GM19035 (cell line): ENCODE data around the gene RRAGB.
"Not testable (repeated sequence)": the region's sequence is repeated elsewhere in the genome, so short reads cannot be mapped to it uniquely, and the experiment has no call there.

Experiments
- ATAC-seq: cut with Tn5 transposase; IDR thresholded peaks from one replicate; pipeline ENCODE4 v1.9.1; 2021; ENCODE audit not compliant: unreplicated experiment

The RRAGB gene, protein sequence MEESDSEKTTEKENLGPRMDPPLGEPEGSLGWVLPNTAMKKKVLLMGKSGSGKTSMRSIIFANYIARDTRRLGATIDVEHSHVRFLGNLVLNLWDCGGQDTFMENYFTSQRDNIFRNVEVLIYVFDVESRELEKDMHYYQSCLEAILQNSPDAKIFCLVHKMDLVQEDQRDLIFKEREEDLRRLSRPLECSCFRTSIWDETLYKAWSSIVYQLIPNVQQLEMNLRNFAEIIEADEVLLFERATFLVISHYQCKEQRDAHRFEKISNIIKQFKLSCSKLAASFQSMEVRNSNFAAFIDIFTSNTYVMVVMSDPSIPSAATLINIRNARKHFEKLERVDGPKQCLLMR

DNA sequence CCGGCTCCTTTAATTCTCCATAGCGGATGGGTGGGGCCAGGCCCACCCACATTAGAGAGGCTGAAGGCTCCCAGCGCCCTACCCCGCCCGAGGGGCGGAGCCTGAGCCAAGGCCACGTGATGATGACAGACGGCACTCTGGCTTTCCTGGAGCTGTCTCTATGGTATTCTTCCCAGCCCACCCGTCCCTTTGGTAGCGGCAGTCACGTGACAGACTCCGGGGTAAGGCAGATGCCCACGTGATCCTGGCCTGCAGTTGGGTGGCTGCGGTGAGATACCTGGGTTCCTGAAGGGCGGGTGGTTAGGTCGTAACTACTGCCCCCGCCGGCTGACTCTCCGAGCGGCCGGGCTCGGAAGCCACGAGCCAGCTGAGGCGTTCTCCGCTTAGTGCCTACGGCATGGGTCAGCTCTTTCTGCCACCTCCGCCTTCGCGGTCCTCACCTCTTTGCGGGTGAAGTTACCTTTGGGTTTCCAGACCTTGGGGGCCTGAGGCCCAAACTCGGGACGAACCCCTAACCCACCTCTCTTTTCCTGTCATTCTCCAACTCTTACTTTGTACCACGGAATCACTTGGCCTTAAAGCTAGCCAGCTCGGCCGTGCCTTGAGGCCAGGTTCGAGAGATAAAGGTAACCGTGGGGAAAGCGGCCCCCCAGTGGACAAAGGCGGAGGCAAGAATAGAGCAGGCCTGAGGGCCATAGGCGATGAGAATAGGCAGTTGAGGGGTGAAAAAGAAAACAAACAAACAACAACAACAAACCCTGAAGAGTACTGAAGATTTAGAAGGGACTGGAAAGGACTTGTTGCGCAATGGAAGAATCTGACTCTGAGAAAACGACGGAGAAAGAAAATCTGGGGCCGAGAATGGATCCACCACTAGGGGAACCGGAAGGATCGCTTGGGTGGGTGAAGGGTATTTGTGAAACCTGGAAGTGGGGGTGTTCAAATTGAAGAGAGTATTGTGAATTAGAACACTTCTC is at the start of gene RRAGB:
Gene RRAGB (plus strand): TSS at position 229 of the 977 bp plus-strand sequence. CDS start 579 bp downstream, at position 808.
- peak; percentile 90 for ATAC-seq

GRCh38 chrX:55668084-55668483 is 49.5 kb upstream of the RRAGB start:
- ATAC-seq = no peak

DNA sequence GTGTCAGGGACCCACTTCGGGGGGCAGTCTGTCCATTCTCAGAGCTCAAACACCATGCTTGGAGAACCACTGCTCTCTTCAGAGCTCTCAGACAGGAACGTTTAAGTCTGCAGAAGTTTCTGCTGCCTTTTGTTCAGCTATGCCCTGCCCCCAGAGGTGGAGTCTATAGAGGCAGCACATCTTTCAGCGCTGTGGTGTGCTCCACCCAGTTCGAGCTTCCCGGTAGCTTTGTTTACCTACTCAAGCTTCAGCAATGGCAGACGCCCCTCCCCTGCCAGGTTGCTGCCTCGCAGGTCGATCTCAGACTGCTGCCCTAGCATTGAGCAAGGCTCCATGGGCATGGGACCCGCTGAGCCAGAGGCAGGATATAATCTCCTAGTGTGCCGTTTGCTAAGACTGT is 29.0 kb upstream of the RRAGB start:
- not testable (repeated sequence) for ATAC-seq

DNA sequence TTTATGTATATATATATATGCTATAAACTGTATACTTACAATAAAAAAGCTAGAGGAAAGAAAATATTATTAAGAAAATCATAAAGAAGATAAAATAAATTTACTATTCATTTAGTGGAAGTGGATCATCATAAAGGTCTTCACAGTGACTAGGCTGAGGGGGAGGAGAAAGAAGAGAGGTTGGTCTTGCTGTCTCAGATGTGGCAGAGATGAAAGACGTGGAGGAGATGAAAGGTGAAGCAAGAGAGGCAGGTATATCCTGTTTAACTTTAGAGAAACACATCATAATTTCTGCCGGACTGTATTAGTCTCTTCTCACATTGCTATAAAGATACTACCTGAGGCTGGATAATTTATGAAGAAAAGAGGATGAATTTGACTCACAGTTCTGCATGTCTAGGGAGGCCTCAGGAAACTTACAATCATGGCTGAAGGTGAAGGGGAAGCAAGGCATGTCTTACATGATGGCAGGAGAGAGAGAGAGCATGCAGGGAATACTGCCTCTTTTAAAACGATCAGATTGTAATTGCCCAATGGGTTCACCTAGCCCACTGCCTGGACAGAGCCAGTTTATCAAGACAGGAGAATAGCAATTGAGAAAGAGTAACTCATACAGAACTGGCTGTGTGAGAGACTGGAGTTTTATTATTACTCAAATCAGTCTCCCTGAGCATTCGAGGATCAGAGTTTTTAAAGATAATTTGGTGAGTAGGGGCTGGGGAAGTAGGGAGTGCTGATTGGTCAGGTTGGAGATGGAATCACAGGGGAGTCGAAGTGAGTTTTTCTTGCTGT is 22.1 kb upstream of the RRAGB start:
- no peak for ATAC-seq

DNA sequence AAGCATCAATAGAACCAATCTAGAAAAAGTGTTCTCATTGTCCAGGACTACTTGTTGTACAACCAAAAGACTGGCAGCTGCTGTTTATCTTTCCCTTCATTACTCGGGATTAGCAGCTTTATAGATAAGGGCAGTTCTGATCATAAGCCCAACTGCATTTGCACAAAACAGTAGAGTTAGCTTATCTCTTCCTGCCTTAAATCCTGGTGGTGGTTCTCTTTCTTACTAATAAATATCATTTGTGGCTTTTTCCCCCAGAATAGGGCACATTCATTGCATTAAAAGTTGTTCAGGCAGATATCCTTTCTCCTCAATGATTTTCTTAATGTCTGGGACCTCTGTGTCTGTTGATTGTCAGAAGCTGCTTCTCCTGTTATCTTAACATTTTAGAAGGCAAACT is 20.2 kb upstream of the RRAGB start:
- ATAC-seq = no peak

GRCh38 chrX:55702671-55703070 is 14.9 kb upstream of the RRAGB start:
- ATAC-seq = no peak

- not testable (repeated sequence) for ATAC-seq
Observed at GRCh38 chrX:55703436-55703835, 14.1 kb upstream of the RRAGB start.

GRCh38 chrX:55705066-55705465 is 12.5 kb upstream of the RRAGB start:
- not testable (repeated sequence) for ATAC-seq

- ATAC-seq = no peak
Observed at GRCh38 chrX:55709735-55710134, 7.8 kb upstream of the RRAGB start.

- no peak for ATAC-seq
Observed at GRCh38 chrX:55710701-55711100, 6.8 kb upstream of the RRAGB start.

DNA sequence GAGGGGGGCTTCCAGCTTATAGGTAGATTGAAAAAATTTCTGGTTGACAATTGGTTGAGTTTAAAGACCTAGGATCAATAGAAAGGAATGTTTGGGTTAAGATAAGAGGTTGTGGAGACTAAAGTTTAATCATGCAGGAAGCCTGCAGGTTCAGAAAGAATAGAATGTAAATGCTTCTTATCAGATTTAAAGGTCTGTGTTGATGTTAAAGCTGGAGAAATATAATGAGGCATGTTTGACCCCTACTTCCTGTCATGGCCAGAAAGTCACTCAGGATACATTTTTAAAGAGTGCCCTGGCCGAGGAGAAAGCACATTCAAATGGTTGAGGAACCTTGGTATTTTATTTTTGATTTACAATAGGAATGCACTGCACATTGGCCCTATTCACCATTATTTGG is 3.9 kb upstream of the RRAGB start:
- no peak for ATAC-seq

GRCh38 chrX:55714161-55714560 is 3.4 kb upstream of the RRAGB start:
- ATAC-seq = no peak

- ATAC-seq = no peak
Observed at GRCh38 chrX:55715847-55716246, 1.7 kb upstream of the RRAGB start.

- ATAC-seq = no peak
Observed at GRCh38 chrX:55716937-55717336, 612 bp upstream of the RRAGB start.

DNA sequence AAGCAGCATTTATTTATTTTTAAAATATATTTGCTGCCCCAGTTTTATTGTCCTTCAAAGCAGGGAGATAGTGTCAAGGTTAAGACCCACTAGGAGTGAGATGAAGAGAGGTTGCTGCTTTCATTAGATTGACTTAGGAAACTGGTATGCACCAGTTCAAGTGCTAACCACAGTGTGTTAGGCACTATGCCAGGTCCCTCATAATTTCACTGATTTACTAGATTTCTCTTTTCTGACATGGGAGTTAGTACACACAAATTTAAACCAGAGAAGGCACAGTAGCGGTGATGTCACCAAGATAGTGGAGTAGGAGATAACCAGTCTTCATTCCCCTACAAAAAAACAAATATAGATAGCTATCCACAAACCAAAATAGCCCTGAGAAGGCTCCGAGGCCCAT is 14.3 kb downstream of the RRAGB start:
- no peak for ATAC-seq

DNA sequence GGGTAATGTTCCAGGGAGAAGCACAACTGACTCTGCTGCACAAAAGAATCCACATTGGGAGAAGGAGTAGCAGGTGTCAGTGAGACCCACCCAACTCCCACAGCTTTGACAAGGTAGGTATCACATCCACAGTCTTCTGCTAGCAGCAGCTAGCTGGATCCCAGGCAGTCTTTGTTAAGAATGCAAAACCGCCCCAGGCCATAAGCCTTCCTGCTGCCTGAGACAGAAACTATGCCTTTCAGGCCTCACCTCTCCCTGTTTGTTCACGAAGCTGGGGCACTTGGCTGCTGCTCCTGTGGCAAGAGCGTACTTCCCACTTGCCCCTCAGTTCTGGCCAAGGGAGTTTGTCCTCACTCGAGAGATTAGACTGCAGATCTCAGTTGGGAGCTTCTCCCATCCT is 21.4 kb downstream of the RRAGB start:
- no peak for ATAC-seq

- ATAC-seq = no peak
Observed at GRCh38 chrX:55742649-55743048, 25.1 kb downstream of the RRAGB start.

- not testable (repeated sequence) for ATAC-seq
Observed at GRCh38 chrX:55748463-55748862, 30.9 kb downstream of the RRAGB start.

- no peak for ATAC-seq
Observed at GRCh38 chrX:55750256-55750655, 32.7 kb downstream of the RRAGB start.

DNA sequence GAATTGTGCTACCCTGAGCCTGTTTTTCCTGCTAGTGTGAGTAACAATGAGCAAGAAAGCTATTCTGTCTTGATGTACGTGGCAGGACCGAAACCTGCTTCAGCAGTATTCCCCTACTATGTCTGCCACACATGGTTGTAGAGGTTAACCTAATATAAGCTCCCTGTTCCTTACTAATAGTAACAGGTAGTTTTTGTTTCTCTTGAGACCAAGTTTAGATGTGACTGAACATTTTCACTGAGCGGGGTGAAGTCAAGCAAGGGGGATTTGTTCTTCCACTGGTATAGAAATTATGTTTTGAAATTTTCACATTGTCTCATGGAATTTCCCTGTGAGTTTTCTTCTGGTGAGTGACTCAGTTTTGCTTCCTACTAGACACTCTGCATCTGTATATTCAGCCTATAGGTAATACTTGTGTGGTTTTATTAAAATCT is 37.3 kb downstream of the RRAGB start:
- peak; percentile 98 for ATAC-seq

DNA sequence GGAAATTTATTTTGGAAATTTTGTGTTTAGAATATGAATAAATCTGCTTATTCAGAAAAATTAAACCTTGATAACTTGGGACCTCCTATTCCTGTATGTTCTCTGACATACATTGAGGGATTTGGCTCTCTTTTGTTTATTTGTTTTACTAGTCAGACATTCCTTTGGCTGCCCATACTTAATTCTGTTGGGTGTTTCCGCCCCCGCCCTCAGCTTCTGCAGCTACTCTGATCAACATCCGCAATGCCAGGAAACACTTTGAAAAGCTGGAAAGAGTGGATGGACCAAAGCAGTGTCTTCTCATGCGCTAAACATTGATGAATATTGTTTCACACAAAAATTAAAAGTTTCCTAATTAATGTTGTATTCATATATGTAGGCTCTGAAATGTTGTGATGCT is 40.5 kb downstream of the RRAGB start:
- no peak for ATAC-seq
